GM12801 (cell line): ENCODE data around the gene HOXA11.

ENCODE experiments used
- CTCF ChIP-seq: IDR thresholded peaks from one replicate; pipeline ENCODE4 v1.5.1; 2011; ENCODE audit warnings: control low read depth; ENCODE audit not compliant: insufficient read length; ENCODE audit errors: extremely low read depth

HOXA11 gene

GRCh38 chr7:27179030-27179429, 6.0 kb downstream of the HOXA11 start:
- TF ChIP-seq CTCF, result no peak

GRCh38 chr7:27178366-27178765, 6.7 kb downstream of the HOXA11 start:
- TF ChIP-seq CTCF, result no peak

- TF ChIP-seq CTCF, result no peak
Measured at GRCh38 chr7:27177795-27178320, 7.2 kb downstream of the HOXA11 start.

GRCh38 chr7:27176962-27177794, 7.9 kb downstream of the HOXA11 start:
- TF ChIP-seq CTCF, result no peak

- no peak for TF ChIP-seq CTCF
Measured at GRCh38 chr7:27176524-27176845, 8.5 kb downstream of the HOXA11 start.

GRCh38 chr7:27175626-27176523, 9.2 kb downstream of the HOXA11 start:
- TF ChIP-seq CTCF, result no peak

- TF ChIP-seq CTCF, result no peak
Measured at GRCh38 chr7:27174874-27175625, 10.0 kb downstream of the HOXA11 start.
